Neuronal stem cell (in vitro differentiated cells): Measurements from ENCODE around the gene SCFD2.

Experiments
- DNase-seq: peaks from one replicate; pipeline ENCODE4 v3.0.0-alpha.2; 2013; ENCODE audit warnings: low spot score
- H2AFZ ChIP-seq: one replicate; pipeline ENCODE4 v1.6.1; 2013; ENCODE audit warnings: mild to moderate bottlenecking, low read length, inconsistent platforms
- H2AK5ac ChIP-seq: 2 replicates; pipeline ENCODE4 v1.6.1; 2013; ENCODE audit warnings: low read depth, mild to moderate bottlenecking, inconsistent platforms, low read length, moderate library complexity, mixed read lengths
- H2BK120ac ChIP-seq: 2 replicates; pipeline ENCODE4 v1.6.1; 2013; ENCODE audit warnings: low read depth, mild to moderate bottlenecking, inconsistent platforms, low read length, moderate library complexity, mixed read lengths
- H2BK12ac ChIP-seq: one replicate; pipeline ENCODE4 v1.6.1; 2013; ENCODE audit warnings: low read length, inconsistent platforms
- H2BK15ac ChIP-seq: 2 replicates; pipeline ENCODE4 v1.6.1; 2013; ENCODE audit warnings: mild to moderate bottlenecking, low read length, inconsistent platforms, mixed read lengths
- H2BK5ac ChIP-seq: one replicate; pipeline ENCODE4 v1.6.1; 2013; ENCODE audit warnings: inconsistent platforms, mild to moderate bottlenecking, low read length, moderate library complexity
- H3K14ac ChIP-seq: one replicate; pipeline ENCODE4 v1.6.1; 2013; ENCODE audit warnings: low read length, inconsistent platforms
- H3K18ac ChIP-seq: 2 replicates; pipeline ENCODE4 v1.6.1; 2013; ENCODE audit warnings: low read length, inconsistent platforms
- H3K23ac ChIP-seq: 2 replicates; pipeline ENCODE4 v1.6.1; 2013; ENCODE audit warnings: low read depth, mild to moderate bottlenecking, mixed read lengths, low read length, inconsistent platforms; ENCODE audit not compliant: poor library complexity
- H3K27ac ChIP-seq: replicated peaks from 3 replicates; pipeline ENCODE4 v1.5.1; 2013; ENCODE audit warnings: low read length, inconsistent platforms
- H3K27me3 ChIP-seq, 3 experiments: 2 replicates each; pipeline ENCODE4 v1.6.1; 2013; ENCODE audit warnings: low read length in 3 of 3, mild to moderate bottlenecking in 2 of 3, inconsistent platforms in 1 of 3, low read depth in 1 of 3, mixed read lengths in 1 of 3, moderate library complexity in 1 of 3; ENCODE audit not compliant: control insufficient read depth in 3 of 3, insufficient read depth in 3 of 3
- H3K36me3 ChIP-seq, 2 donors: replicated peaks in 1 of 2; 2 replicates each; pipeline ENCODE4 v1.6.1; 2013; ENCODE audit warnings: low read length in 2 of 2; ENCODE audit not compliant: control insufficient read depth in 2 of 2, insufficient read depth in 2 of 2
- H3K4ac ChIP-seq: 2 replicates; pipeline ENCODE4 v1.6.1; 2013; ENCODE audit warnings: inconsistent platforms, mild to moderate bottlenecking, low read length, moderate library complexity
- H3K4me1 ChIP-seq, 2 donors: 1 replicate in 1 of 2; 2 replicates in 1 of 2; pipeline ENCODE4 v1.6.1; 2013; ENCODE audit warnings: low read length in 2 of 2, low read depth in 1 of 2; ENCODE audit not compliant: control insufficient read depth in 2 of 2, insufficient read depth in 1 of 2
- H3K4me2 ChIP-seq: one replicate; pipeline ENCODE4 v1.6.1; 2013; ENCODE audit warnings: mild to moderate bottlenecking, low read length, inconsistent platforms; ENCODE audit not compliant: insufficient read depth, poor library complexity, severe bottlenecking
- H3K4me3 ChIP-seq, 2 donors: 2 replicates each; pipeline ENCODE4 v1.5.1; 2013; ENCODE audit warnings: low read length in 2 of 2, mild to moderate bottlenecking in 2 of 2, inconsistent platforms in 1 of 2, moderate library complexity in 1 of 2
- H3K79me1 ChIP-seq: one replicate; pipeline ENCODE4 v1.6.1; 2013; ENCODE audit warnings: low read depth, mild to moderate bottlenecking, inconsistent platforms, low read length, moderate library complexity
- H3K9ac ChIP-seq: one replicate; pipeline ENCODE4 v1.6.1; 2013; ENCODE audit warnings: mild to moderate bottlenecking, low read depth, low read length, inconsistent platforms; ENCODE audit not compliant: poor library complexity
- H3K9me3 ChIP-seq, 2 donors: replicated peaks in 1 of 2; 2 replicates each; pipeline versions ENCODE3 to v1.6.1; 2013; ENCODE audit warnings: low read length in 2 of 2, mild to moderate bottlenecking in 2 of 2, inconsistent platforms in 1 of 2, low read depth in 1 of 2, mixed read lengths in 1 of 2, moderate library complexity in 1 of 2; ENCODE audit not compliant: control insufficient read depth in 2 of 2, insufficient read depth in 1 of 2
- H4K8ac ChIP-seq: one replicate; pipeline ENCODE4 v1.6.1; 2013; ENCODE audit warnings: low read depth, mild to moderate bottlenecking, inconsistent platforms, low read length, moderate library complexity
- H4K91ac ChIP-seq: one replicate; pipeline ENCODE4 v1.6.1; 2013; ENCODE audit warnings: low read length, low read depth, mild to moderate bottlenecking, inconsistent platforms; ENCODE audit not compliant: poor library complexity
- WGBS, 2 donors: extraction: QIAGEN DNeasy Blood & Tissue Kit; methylation state at CpG; one replicate each; pipeline ENCODE4 v1.1.7; 2013; ENCODE audit warnings: missing lambda C conversion rate in 2 of 2, mixed read lengths in 1 of 2; ENCODE audit not compliant: insufficient read length in 2 of 2, insufficient replicate concordance in 1 of 2; ENCODE audit errors: extremely low coverage in 2 of 2; 5-methylcytosine and 5-hydroxymethylcytosine counted together

Gene SCFD2

GRCh38 chr4:53019485-53020382 lies 346.1 kb downstream of the SCFD2 start:
- Histone ChIP-seq H2BK12ac (no peak overlapping the region), H2BK15ac (no peak overlapping the region), H3K4me3 (no peak overlapping the region), H3K9ac (no peak overlapping the region), H3K4me2 (no peak overlapping the region), H3K9me3 (no peaks in the 10 kb centered on the region), H2BK120ac (no peak overlapping the region), H3K14ac (no peak overlapping the region), H2AFZ (no peak overlapping the region), H3K23ac (no peak overlapping the region), H3K4me1 (peaks cover 0 to 9% of the 10 kb centered on the region in 2 donors), H4K91ac (no peak overlapping the region), H2BK5ac (no peak overlapping the region), H3K18ac (no peak overlapping the region), H3K79me1 (no peaks in the 10 kb centered on the region), H3K36me3 (no peaks in the 10 kb centered on the region), H3K27ac (no peak overlapping the region), H4K8ac (no peak overlapping the region), H3K27me3 (no peaks in the 10 kb centered on the region), H3K4ac (no peak overlapping the region), H2AK5ac (no peak overlapping the region)
- no CpG with 5 or more reads among the region's 6 CpGs for WGBS, 2 donors
- DNase-seq, result no peak

- Histone ChIP-seq H3K79me1 (no peaks in the 10 kb centered on the region), H3K4me3 (no peak overlapping the region), H3K18ac (no peak overlapping the region), H3K9me3 (no peaks in the 10 kb centered on the region), H3K9ac (no peak overlapping the region), H2BK5ac (no peak overlapping the region), H4K8ac (no peak overlapping the region), H2AFZ (no peak overlapping the region), H2BK120ac (no peak overlapping the region), H2BK15ac (no peak overlapping the region), H3K27ac (no peak overlapping the region), H2BK12ac (no peak overlapping the region), H3K27me3 (no peaks in the 10 kb centered on the region), H3K14ac (no peak overlapping the region), H3K4ac (no peak overlapping the region), H3K36me3 (no peaks in the 10 kb centered on the region), H3K4me1 (peaks cover 0 to 9% of the 10 kb centered on the region in 2 donors), H3K4me2 (no peak overlapping the region), H4K91ac (no peak overlapping the region), H3K23ac (no peak overlapping the region), H2AK5ac (no peak overlapping the region)
- WGBS, 2 donors, result no CpG with 5 or more reads among the region's 3 CpGs
- no peak for DNase-seq
These were observed 347.4 kb downstream of the SCFD2 start for GRCh38 chr4:53018471-53018870.

- Histone ChIP-seq H2BK5ac (no peak overlapping the region), H3K9me3 (no peaks in the 10 kb centered on the region), H3K23ac (no peak overlapping the region), H3K4me1 (peaks cover 0 to 25% of the 10 kb centered on the region in 2 donors), H3K36me3 (no peaks in the 10 kb centered on the region), H2BK120ac (no peak overlapping the region), H3K4me3 (no peak overlapping the region), H3K4me2 (no peak overlapping the region), H3K14ac (no peak overlapping the region), H3K27ac (no peak overlapping the region), H2BK15ac (no peak overlapping the region), H3K79me1 (no peaks in the 10 kb centered on the region), H2AK5ac (no peak overlapping the region), H2BK12ac (no peak overlapping the region), H3K4ac (no peak overlapping the region), H3K18ac (no peak overlapping the region), H4K8ac (no peak overlapping the region), H2AFZ (no peak overlapping the region), H4K91ac (no peak overlapping the region), H3K27me3 (no peaks in the 10 kb centered on the region), H3K9ac (no peak overlapping the region)
- DNase-seq, result no peak
- no CpG with 5 or more reads among the region's 5 CpGs for WGBS, 2 donors
These were observed 349.6 kb downstream of the SCFD2 start for GRCh38 chr4:53016099-53016820.

DNA sequence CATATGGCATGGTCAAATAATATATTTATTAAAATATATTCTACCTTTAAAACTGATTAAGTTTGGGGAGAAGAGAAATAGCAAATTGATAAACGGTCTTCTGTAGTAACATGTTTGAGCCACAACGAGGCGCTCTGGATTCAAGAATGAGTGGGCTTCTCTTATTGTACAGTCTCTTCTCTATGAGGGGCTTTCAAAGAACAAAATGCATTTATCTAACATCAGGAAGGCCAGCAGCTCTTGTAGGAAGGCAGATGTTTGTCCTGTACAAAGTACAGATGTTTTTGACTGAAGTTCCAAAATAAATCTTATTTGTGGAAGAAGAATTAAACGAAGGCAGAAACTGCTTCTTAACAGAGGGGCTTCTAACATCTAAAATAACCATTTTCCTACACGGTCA lies 350.2 kb downstream of the SCFD2 start:
- no peak overlapping the region for H3K4me2 ChIP-seq
- H3K23ac ChIP-seq, result no peak overlapping the region
- no peak overlapping the region for H3K4ac ChIP-seq
- DNase-seq, result peak; percentile 48
- no peaks in the 10 kb centered on the region for H3K36me3 ChIP-seq
- H4K91ac ChIP-seq, result no peak overlapping the region
- no peaks in the 10 kb centered on the region for H3K79me1 ChIP-seq
- no peak overlapping the region for H3K14ac ChIP-seq
- H3K9ac ChIP-seq, result no peak overlapping the region
- H3K4me1 ChIP-seq, result peaks cover 0 to 25% of the 10 kb centered on the region in 2 donors
- H3K18ac ChIP-seq, result no peak overlapping the region
- no CpG with 5 or more reads among the region's 5 CpGs for WGBS, 2 donors
- no peak overlapping the region for H2AK5ac ChIP-seq
- no peak overlapping the region for H3K4me3 ChIP-seq
- H2AFZ ChIP-seq, result no peak overlapping the region
- no peak overlapping the region for H2BK5ac ChIP-seq
- no peak overlapping the region for H2BK12ac ChIP-seq
- no peaks in the 10 kb centered on the region for H3K27me3 ChIP-seq
- no peak overlapping the region for H2BK120ac ChIP-seq
- H3K27ac ChIP-seq, result no peak overlapping the region
- H2BK15ac ChIP-seq, result no peak overlapping the region
- H3K9me3 ChIP-seq, result no peaks in the 10 kb centered on the region
- no peak overlapping the region for H4K8ac ChIP-seq
